HG03469 (cell line): ENCODE results near the gene KIAA0513.
"Not testable (repeated sequence)": the region's sequence is repeated elsewhere in the genome, so short reads cannot be mapped to it uniquely, and the experiment has no call there.

Experiments
- ATAC-seq: cut with Tn5 transposase; IDR thresholded peaks from one replicate; pipeline ENCODE4 v1.9.1; 2021; ENCODE audit warnings: mild to moderate bottlenecking, moderate library complexity, moderate number of reproducible peaks; ENCODE audit not compliant: unreplicated experiment

Gene KIAA0513

GRCh38 chr16:85105475-85105874 lies 77.9 kb downstream of the KIAA0513 start:
- no peak for ATAC-seq

DNA sequence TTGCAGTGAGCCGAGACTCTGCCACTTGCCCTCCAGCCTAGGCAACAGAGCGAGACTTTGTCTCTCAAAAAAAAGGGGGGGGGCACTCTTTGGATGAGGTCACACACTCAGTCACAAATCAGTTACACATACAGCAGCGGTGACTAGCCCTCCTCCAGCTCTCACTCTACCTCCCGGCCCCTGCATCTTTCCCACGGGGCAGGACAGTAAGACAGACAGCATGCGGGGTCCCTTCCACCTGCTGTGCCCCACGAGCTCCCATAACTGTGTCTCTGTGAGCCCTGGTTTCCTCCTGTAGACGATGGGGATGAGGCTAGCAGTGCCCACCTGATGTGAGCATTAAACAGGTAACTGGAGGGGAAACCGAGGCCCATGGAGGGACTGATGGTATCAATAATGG lies 79.5 kb downstream of the KIAA0513 start:
- ATAC-seq, result no peak

DNA sequence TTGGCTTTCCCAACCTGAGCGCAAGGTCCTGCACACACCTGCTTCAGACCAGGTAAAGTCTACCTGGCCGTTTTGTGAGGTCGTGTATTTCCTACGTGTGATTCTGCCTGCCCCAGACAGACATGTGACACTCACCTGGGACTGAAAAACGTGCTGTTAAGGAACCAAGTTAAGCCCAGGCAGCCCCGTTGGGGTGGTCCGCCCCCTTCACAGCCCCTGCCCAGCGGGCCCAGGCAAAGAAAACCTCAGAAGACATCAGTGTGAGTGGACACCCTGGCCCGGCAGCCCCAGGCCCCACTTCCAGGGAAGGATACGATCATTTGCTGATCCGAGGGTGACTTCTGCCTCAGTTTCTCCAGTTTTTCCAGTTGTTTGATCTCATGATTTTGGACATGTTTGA lies 79.9 kb downstream of the KIAA0513 start:
- ATAC-seq, result no peak

DNA sequence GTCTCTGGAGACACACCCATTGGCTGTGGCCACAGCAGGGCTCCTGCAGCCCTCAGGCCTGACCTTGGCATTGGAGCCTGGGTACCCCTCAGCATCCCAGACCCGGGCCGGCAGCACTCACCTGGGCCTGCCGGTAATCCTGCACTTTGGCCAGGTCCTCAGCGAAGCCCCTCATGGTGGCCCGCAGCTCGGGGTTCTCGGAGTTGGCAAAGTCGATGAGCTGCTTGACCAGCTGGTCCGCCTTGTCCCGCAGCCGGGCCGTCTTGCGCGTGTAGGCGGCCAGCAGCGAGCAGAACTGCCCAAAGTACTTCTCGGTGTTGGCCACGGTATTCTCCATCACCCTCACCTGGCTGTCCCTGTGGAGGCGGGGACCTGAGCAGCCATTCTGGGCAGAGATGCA lies 82.5 kb downstream of the KIAA0513 start:
- ATAC-seq, result no peak

DNA sequence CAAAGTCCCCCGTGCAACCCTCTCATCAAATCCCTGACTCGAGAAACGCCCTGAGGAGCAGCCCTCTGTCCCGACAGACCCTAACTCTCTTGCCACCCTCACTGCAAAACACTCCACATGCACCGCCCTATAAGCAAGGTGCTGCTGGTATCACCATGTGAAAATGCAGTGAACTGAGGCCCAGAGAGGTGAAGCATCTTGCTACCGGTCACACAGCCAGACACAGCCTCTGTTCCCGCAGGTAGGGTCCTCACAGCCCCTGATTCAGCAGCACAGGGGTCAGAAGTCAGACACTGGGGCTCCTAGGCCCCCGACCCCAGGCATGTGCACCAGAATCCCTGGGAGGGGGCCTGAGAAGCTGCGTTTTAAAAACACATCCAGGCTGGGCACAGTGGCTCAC lies 83.6 kb downstream of the KIAA0513 start:
- ATAC-seq, result no peak

DNA sequence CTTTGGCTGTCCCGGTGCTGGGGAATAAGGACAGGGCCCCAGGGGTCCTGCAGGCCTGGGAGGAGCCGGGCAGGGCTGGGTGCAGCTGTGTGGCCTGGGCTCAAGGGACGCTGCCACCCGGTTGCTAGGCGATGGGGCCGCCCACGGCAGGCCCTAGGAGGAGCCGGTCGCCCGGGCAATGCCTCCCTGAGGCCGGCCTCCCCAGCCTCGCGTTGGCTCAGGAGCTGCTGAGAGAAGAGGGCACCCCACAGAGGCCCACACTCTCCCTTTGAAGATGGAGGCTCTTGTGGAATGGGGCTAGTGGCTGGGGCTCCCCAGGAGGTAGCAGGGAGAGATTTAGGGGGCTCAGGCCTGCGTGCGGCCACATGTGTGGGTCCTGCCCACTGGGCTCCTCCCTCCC lies 84.8 kb downstream of the KIAA0513 start, which contains the start of gene CIBAR2:
Gene CIBAR2, minus strand, starts transcription at position 109 of the 400 bp plus-strand sequence. CDS start 120 bp downstream, outside the sequence.
- ATAC-seq, result no peak

- ATAC-seq, result no peak
Observed at GRCh38 chr16:85113168-85113733, 85.7 kb downstream of the KIAA0513 start.

DNA sequence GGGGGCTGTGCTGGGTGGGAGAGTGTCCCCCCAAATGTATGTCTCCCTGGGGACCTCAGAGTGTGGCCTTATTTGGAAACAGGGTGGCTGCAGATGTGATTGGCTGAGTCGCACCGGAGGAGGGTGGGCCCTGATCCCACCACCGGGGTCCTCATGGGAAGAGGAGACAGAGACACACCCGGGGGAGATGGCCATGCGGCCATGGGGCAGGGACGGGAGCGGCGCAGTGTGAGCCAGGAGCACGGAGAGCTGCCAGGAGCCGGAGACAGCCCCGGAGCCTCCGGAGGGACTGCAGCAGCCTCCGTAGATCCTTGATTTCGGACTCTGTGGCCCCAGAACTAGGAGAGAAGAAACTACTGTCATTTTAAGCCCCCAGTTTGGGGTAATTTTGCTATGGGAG lies 86.3 kb downstream of the KIAA0513 start:
- no peak for ATAC-seq

- no peak for ATAC-seq
Observed at GRCh38 chr16:85114909-85115567, 87.4 kb downstream of the KIAA0513 start.

GRCh38 chr16:85117418-85117817 lies 89.8 kb downstream of the KIAA0513 start:
- ATAC-seq, result no peak

DNA sequence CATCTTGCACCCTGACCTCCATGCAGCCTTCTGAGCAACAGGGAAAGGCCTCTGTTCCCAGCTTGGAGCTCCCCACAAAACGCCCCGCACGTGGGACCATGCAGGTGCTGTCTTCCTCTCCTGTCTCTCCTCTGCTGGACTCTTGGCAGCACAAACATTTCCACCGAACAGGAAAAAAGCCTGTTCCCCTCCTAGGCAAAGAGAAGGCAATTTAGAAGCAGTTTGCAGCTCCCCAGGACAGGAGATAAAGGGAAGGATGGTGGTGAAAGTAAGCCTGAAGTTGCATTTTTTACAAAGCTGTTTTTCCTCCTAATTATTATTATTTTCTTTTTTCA lies 92.4 kb downstream of the KIAA0513 start:
- no peak for ATAC-seq

- ATAC-seq, result not testable (repeated sequence)
Observed at GRCh38 chr16:85123441-85123840, 95.8 kb downstream of the KIAA0513 start.

DNA sequence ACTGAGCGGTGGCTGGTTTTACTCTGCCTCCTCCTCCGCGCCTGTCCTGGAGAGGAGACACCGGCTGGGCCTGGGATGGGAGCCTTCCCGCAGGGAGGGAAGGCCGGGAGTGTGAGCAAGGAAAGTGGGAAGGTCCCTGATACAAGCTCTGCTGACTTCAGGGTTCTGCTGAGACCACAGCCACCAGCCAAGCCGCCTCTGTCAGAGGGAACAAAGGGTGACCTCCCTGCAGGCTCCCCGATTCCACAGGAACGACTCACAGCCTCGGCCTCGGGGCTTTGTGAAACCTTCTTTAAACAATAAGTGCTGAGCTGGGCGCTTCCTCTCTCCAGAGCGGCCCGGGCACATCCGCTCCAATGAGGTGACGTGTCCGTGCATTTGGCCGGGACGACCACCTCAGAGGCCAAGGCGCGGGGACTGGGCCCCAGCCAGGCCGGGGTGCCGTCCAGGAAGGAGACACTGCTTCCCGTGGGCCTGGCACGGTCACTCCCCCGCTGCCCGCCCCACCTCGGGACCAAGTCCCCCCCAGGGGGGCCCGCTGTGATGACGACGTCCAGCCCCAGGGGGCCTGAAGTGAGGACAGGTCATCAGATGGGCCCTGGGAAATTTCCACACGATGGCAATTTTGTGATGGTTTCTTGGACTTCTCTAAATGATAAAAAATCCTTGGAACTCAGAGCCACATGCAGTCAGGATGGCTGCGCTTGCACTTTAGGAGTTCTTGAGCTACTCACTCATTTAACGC lies 96.5 kb downstream of the KIAA0513 start:
- ATAC-seq, result no peak

DNA sequence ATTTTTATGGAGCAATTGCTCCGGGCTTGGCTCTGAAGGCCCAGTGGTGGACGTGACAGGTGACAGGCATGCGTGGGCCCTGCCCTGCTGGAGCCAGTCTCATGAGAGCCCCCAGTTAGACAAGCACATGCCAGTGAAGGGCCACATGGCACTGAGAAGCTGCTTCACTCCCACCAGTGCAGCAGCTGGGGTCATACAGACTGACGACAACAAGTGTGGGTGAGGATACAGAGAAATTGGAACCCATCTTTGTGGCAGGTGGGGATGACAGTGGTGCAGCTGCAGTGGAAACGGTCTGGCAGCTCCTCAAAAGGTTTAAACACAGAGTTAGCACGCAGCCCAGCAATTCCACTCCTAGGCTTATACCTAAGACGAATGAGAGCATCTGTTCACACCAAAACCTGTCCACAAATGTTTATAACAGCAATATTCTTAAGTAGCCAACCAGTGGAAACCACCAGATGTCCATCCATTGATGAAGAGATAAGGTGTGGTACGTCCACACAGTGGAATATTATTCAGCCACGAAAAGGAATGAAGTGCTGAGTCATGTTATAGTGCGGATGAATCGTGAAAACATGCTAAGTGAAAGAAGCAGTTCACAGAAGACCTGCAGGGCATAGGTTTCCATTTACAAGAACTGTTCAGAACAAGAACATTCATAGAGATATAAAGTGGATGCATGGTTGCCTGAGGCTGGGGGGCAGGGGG lies 97.2 kb downstream of the KIAA0513 start:
- no peak for ATAC-seq

DNA sequence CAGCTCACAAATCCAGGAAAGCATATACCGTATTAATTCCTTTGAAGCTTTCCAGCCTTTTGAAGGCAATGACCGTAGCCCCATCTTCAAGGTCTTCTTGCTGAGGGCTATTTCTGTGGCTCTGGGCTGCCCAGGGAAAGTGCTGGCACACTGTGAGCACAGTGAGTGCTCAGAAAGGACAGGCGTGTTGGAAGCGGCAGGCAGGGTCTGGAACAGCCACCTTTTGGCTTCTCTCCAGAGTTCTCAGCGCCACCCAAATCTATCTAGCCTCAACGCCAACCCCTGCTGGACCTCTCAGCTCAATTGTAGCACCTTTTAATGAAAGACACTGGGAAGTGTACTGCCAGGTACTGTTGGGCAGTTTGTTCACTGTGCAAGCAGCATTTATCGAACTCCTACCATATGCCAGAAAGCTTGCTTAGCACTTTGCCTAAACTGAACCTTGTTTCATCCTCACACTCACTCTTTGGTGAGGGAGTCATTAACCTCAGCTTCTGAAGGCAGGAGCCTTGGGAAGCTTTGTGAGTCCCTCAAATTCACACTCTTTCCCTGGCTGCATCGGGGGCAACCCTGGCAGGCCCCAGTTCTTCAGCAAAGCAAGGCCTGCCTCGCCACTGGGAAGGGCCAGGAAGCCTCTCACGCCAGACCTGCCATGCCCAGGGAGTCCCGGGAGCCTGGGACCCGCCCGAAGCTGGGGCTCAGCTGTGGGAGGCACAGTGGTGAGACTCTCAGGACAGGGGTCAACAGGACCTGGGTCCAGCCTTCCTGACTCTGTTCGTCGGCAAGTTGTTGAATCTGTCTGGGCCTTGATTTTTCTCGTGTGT lies 98.2 kb downstream of the KIAA0513 start:
- ATAC-seq, result no peak

DNA sequence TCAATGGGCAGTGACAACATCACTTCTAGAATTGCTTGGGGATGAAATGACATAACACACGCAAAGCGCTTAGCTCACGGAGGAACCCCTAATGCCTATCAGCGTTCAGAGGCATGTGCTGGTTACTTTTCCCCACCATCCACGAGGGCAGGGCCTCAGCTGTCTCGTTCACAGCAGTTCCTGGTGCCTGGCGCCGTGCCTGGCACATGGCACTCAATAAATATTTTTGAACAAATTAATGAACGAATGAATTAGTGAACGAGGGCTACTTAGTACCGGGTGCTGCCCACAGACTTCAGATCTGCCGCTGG lies 98.8 kb downstream of the KIAA0513 start:
- ATAC-seq, result no peak

GRCh38 chr16:85126705-85127378 lies 99.2 kb downstream of the KIAA0513 start:
- no peak for ATAC-seq

DNA sequence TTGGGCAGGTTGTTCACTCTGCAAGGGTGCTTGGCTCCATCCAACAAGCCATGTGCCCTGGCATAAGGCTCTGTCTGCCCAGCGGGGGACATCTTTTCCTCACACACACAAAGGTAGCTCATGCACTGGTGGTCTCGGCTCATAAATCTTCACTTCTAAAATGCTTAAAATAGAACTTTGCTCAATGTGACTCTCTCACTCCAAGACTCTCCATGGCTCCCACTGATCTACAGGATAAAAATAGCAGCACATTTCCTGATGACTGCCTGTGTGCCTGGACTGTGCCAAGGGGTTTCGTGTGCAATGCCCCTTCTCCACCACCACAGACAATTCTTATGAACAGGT lies 99.8 kb downstream of the KIAA0513 start:
- no peak for ATAC-seq

DNA sequence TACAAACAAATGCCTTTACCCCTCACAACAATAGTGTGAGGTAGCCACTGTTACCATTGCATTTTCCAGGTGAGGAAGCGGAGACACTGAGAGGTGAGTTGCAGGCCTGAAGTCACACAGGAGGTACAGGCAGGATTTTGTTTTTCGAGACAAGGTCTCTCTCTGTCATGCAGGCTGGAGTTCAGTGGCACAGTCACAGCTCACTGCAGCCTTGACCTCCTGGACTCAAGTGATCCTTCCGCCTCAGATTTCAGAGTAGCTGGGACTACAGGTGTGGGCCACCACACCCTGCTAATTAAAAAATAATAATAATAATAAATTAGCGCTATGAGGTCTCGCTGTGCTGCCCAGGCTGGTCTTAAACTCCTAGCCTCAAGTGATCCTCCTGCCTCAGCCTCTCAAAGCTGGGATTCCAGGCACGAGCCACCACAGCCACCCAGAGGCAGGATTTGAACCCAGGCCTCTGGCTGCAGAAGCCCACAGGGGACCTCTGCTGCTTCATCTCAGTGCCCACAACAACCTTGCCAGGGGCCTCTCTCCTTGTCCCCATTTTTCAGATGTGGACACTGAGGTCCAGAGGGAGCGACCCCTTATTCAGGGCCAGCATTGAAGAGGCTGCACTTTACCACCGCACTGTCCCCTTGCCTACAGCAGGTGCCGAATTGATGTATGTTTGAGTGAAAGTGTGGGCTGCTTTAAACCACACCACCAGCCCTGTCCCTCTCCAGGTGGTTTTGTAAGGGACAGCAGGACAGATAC lies 100.7 kb downstream of the KIAA0513 start:
- no peak for ATAC-seq
